GM21367 (cell line): ENCODE data around the gene CHEK1.
"Not testable (repeated sequence)": the region's sequence is repeated elsewhere in the genome, so short reads cannot be mapped to it uniquely, and the experiment has no call there.

Experiments
- ATAC-seq: cut with Tn5 transposase; IDR thresholded peaks from one replicate; pipeline ENCODE4 v1.9.1; 2021; ENCODE audit not compliant: unreplicated experiment

Gene CHEK1

GRCh38 chr11:125624756-125625213, at the start of gene CHEK1:
CHEK1 (plus strand) TSS chr11:125625163; CDS start chr11:125626769, 1,606 bp downstream.
- ATAC-seq = no peak

DNA sequence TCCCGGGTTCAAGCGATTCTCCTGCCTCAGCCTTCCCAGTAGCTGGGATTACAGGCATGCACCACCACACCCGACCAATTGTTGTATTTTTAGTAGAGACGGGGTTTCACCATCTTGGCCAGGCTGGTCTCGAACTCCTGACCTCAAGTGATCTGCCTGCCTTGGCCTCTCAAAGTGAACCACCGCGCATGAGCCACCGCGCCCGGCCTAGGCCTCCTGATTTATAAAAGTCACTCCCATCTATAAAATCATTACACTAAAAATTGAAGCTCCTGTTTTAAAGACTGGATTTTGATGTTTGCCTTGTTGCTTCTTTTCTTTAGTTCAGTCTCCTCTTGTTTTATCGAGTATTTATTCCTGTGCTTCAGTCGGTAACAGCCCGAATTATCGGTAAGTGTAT, 47.8 kb upstream of the CHEK1 start:
- not testable (repeated sequence) for ATAC-seq

DNA sequence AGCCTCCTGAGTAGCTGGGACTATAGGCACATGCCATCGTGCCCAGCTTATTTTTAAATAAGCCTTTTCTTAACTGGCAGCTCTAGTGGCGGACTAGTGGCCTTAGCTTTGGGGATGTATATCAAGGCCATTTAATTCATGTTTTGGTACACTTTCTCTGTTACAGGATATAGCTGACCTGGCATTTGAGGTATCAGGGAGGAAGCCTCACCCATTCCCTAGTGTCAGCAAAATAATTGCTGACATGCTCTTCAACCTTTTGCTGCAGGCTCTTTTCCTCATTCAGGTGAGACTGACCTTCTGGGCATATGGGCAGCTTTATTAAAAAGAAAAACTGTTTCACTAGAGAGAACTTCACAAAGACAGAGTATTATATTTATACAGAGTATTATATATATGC, 46.2 kb upstream of the CHEK1 start:
- ATAC-seq = no peak

GRCh38 chr11:125579811-125580210, 45.2 kb upstream of the CHEK1 start:
- ATAC-seq = no peak

- no peak for ATAC-seq
These were observed 41.5 kb upstream of the CHEK1 start for GRCh38 chr11:125583496-125583895.

- no peak for ATAC-seq
These were observed 39.5 kb upstream of the CHEK1 start for GRCh38 chr11:125585487-125585886.

DNA sequence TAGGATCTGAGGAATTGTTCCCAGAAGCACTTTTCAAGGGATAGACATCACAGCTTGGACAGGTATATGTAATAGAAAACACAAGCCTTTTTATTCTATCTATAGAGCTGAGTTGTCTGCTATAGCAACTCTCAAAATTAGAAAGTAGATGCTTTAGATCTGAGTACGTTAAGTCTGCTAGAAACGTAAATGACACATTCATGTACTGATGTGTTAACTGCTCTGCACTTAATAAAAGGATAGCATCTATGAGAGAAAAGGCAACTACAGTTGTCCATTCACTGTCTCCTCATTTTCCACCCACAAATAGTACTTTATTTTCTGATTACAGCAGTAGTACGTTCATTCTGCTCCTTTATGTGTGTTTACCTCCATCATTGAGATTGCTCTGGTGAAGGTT, 38.3 kb upstream of the CHEK1 start:
- ATAC-seq = no peak

GRCh38 chr11:125587480-125587879, 37.5 kb upstream of the CHEK1 start:
- no peak for ATAC-seq

DNA sequence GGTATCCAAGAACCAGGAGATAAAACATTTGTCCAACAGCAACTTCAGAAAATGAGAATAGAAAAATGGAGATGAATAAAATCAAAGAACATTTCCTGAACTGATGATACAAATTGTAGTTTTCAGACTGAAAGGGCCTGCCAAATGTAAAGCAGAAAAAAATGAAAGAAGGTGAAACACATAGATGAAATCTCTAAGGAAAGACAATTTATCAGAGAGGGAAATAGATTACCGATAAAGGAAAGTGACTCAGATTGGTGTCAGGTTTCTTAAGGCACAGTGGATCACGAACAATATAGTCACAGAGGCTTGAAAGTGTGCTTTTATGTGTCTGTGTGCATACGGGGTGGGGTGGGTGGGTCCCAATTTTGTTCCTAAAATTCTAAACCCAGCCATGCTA, 36.5 kb upstream of the CHEK1 start:
- no peak for ATAC-seq

- peak; percentile 15 for ATAC-seq
These were observed 33.2 kb upstream of the CHEK1 start for GRCh38 chr11:125591649-125592304.

GRCh38 chr11:125592305-125593113, 32.5 kb upstream of the CHEK1 start, which contains the start of gene STT3A:
STT3A (plus strand) TSS chr11:125592852; CDS start chr11:125595916, 3,064 bp downstream.
- ATAC-seq = peak; percentile 97

DNA sequence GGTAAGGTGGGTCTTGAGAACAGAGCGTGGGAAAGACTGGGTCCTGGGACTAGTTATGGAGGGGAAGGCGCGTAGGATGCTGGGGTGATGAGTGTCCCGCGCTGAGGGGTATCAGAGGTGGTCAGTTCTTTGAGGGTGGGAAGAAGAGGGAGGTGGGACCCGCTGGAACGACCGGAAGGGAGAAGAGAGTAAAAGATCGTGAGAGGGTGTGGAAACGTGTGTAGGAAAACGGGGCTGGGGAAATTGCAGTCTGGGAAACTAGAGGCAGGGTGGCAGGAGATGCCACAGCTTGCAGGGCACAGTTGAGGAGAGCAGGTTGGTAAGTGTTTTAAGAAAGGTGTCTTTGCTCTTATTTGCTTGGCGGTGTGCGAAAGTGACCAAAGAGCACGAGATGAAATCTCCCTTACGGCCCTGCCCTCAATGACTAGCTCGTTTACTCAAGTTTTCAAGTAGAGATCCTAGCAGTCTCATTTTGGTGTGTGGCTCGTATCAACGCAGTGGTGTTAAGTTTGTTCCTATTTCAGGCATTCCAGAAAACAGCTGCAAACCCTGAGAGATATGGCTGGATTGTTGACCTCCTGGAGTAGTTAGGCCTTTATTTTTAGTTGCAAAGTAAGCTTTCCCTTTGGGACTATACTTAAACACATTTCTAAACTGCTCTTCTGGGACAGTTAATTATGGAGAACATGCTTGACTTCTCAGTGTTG, 31.7 kb upstream of the CHEK1 start:
- no peak for ATAC-seq

DNA sequence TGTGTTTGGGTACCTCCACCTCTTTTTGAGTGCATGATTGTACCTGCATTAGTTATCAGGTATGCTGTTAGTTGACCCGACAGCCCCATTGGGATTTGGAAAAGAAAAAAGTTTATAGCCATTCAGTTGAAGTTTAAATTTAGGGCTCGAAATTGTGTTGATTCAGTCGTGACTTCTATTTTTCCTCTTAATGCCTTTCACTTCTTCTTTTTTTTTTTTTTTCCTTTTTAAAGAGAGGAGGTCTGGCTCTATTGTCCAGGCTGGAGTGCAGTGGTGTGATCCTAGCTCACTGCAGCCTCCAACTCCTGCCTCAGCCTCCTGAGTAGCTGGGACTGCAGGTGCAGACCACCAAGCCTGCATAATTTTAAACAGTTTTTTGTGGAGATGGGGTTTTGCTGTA, 30.0 kb upstream of the CHEK1 start:
- ATAC-seq = no peak

GRCh38 chr11:125600663-125601062, 24.3 kb upstream of the CHEK1 start:
- no peak for ATAC-seq

DNA sequence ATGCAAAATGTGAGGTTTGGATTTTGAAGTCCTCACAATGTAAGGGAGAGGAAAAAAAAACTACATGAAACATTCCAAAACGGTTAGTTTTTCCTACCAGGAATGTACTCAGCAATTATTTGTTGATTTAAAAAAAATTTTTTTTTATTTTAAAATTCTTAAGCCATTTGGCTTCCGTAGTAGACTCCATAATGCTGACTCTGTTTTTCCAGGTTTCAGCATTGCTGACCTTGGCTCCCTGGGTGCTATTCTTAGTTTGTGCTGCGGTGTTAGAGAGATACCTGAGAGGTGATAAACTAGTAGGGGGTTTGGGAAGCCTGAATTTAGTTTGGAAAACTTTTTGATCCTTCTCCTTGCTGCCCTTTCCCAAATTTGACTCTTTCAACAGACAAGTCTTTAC, 21.8 kb upstream of the CHEK1 start:
- ATAC-seq = no peak

DNA sequence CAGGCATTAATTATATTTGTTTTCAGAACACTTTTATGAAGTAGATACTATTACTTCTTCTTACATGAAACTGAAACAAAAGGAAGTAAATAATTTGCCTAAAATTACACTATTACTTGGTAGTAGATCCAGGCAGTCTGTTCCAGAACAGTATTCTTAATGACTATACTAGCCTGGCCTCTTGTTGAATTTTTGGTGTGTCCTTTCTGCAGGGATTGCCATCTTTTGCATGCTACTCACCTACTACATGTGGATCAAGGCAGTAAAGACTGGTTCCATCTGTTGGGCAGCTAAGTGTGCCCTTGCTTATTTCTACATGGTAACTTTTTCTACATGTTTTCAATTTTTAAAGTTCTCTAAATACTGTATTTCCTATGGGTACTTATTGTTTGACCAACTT, 19.5 kb upstream of the CHEK1 start:
- ATAC-seq = no peak

GRCh38 chr11:125609545-125609944, 15.4 kb upstream of the CHEK1 start:
- ATAC-seq = no peak

DNA sequence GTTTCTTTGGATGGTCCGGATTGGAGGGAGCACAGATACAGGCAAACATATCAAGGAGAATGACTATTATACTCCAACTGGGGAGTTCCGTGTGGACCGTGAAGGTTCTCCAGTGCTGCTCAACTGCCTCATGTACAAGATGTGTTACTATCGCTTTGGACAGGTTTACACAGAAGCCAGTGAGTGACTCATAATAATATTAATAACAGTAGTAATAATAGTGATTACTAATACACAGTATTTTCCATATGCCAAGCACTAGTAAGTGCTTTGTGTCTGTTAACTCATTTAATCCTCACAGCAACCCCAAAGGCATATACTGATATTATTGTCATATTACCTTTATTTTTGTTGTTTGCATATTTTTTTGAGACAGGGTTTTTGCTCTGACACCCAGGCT, 6.6 kb upstream of the CHEK1 start:
- no peak for ATAC-seq

DNA sequence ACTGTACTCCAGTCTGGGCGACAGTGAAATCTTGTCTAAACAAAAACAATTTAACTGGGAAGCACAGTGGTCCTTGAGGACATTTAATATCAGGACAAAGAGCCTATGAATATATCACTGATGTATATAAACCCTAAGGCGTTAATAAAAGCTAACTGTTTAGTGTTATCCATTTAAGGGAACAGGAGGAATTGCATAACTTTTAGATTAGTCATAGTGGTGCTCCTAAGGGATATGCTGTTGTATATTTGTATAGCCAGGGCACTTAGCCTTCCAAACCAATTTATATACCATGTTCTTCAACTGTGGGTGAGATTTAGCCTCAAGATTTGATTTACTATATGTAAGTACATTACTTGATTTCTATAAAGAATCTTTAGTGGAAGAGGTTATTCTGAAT, 3.0 kb upstream of the CHEK1 start:
- no peak for ATAC-seq

DNA sequence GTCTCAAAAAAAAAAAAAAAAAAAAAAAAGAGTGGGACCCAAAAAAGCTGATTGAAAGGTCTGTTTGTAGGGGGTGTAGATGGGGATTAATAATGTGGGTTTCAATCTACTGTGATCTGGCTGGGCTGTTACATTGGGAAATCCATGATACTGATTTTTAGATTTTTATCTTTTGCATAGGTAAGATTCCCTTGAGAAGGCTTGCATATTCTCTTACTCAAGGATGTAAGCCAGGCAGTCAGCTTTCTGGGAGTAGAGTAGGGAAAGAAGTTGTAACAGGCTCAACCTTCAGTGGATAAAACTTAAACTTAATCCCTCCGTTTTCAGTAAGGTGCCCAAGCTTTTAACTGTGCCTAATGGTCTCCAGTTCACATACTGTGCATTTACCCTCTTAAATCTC, 1.9 kb upstream of the CHEK1 start:
- no peak for ATAC-seq

DNA sequence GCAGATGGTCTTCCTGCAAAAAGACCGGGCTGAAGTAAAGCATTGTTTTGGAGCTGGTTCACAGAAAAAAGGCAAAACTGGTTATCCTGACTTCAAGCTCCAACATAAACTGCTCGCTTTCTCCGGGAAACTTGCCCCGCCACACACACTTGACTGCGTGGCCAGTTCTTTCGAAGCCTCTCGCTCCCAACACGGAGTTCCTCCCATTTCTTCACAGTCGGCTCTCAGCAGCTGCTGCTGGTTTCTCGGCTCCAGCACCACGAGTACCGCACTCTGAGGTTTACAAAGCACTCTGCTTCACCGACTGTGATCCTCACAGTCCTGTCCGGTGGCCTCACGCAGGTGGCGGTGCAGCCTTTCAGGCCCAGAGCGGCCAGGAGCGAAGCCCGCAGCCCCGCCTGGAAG, 264 bp downstream of the CHEK1 start:
- peak; percentile 21 for ATAC-seq
